Measurements from ENCODE around the gene TBX1.
A peak's percentile ranks its signal among the peaks of the same experiment; 100 is the strongest.

DNA sequence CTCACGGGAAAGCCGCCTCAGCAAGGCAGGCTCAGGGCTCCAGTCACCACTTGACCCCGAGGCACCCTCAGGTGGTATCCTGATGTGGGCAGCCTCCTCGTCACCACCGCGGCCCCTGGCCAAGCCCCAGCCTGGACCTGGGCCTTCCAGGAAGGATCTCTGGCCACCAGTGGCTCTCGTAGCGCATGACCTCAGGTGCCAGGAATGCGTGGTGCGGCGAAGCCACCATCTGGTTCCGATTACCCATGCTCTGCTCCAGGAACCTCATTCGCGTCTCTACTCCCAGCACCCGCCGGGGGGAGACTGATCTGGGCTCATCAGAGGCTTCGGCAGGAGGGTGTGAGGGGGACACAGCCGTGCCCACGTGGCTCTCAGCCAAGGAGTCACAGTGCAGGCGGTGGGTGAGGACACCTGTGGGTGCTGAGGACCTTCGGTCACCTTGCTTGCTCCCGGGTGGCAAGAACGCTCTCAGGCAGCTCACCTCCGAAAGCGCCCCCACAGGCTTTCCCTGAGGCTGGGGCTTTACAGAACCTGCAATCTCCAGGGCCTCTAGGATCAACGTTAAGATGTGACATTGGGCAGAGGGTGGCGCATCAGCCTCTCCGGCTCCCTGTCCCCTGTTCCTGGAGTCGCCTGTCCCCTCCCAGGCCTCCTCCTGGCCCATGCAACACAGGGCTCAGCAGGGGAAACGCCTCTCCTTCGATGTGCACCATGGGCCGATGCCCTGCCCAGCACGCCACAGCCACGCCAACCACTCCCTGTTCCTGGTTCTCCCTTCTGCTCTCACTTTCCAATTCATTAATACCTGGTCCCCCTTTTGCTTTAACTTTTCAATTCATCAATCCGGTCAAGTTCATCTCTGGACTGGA is 39.0 kb downstream of the TBX1 start:
- TF ChIP-seq CTCF (IDR thresholded peaks at IDR 0.05) (no peak), POLR2AphosphoS5 (IDR thresholded peaks at IDR 0.05) (peak in 1 of 2 donors; percentile 30), POLR2A (IDR thresholded peaks at IDR 0.05; ENCODE audit: low read depth) (no peak)
